Measurements from ENCODE around the gene PPP1R14C. TPM values are rescaled to one million over a fixed set of nuclear protein-coding genes. Genes with fewer than 3 reads are reported as not detected.

The PPP1R14C gene
- total RNA-seq, 2 donors from 2014 or later: 0.95 to 1.3 TPM

GRCh38 chr6:150267686-150268561 lies 125.1 kb downstream of the PPP1R14C start:
- no peak overlapping the region for H3K4me3 ChIP-seq
- no peaks in the 10 kb centered on the region for H3K27me3 ChIP-seq (replicated peaks; ENCODE audit: insufficient read depth)
- H3K27ac ChIP-seq: no peak overlapping the region
- H3K9me3 ChIP-seq: no peaks in the 10 kb centered on the region
- peaks cover 3 to 23% of the 10 kb centered on the region in 2 donors for H3K4me1 ChIP-seq (ENCODE audit: control insufficient read depth in 1 of 2, low read depth in 2 of 2)
- TF ChIP-seq CTCF (IDR thresholded peaks at IDR 0.05): no peak
- no peak for DNase-seq (ENCODE audit: low spot score)
- no peak for ATAC-seq (ENCODE audit: insufficient number of reproducible peaks, low FRiP score, low read depth)
- H3K36me3 ChIP-seq: no peaks in the 10 kb centered on the region

GRCh38 chr6:150269130-150269856 lies 126.4 kb downstream of the PPP1R14C start:
- DNase-seq (ENCODE audit: low spot score): no peak
- H3K27me3 ChIP-seq (replicated peaks; ENCODE audit: insufficient read depth): no peaks in the 10 kb centered on the region
- H3K4me1 ChIP-seq (ENCODE audit: control insufficient read depth in 1 of 2, low read depth in 2 of 2): peaks cover 3 to 23% of the 10 kb centered on the region in 2 donors
- no peak for ATAC-seq (ENCODE audit: insufficient number of reproducible peaks, low FRiP score, low read depth)
- TF ChIP-seq CTCF (IDR thresholded peaks at IDR 0.05): no peak
- no peak overlapping the region for H3K27ac ChIP-seq
- no peaks in the 10 kb centered on the region for H3K9me3 ChIP-seq
- no peaks in the 10 kb centered on the region for H3K36me3 ChIP-seq
- no peak overlapping the region for H3K4me3 ChIP-seq

- ATAC-seq (ENCODE audit: insufficient number of reproducible peaks, low FRiP score, low read depth) (no peak), DNase-seq (ENCODE audit: low spot score) (no peak)
- Histone ChIP-seq H3K4me3 (no peak overlapping the region), H3K36me3 (no peaks in the 10 kb centered on the region), H3K9me3 (no peaks in the 10 kb centered on the region), H3K27ac (no peak overlapping the region), H3K4me1 (ENCODE audit: control insufficient read depth in 1 of 2, low read depth in 2 of 2) (peaks cover 3 to 23% of the 10 kb centered on the region in 2 donors), H3K27me3 (replicated peaks; ENCODE audit: insufficient read depth) (no peaks in the 10 kb centered on the region)
- no peak for TF ChIP-seq CTCF (IDR thresholded peaks at IDR 0.05)
Observed at GRCh38 chr6:150269857-150270223, 127.0 kb downstream of the PPP1R14C start.

GRCh38 chr6:150270330-150271052 lies 127.6 kb downstream of the PPP1R14C start:
- Histone ChIP-seq H3K27ac (no peak overlapping the region), H3K36me3 (no peaks in the 10 kb centered on the region), H3K27me3 (replicated peaks; ENCODE audit: insufficient read depth) (no peaks in the 10 kb centered on the region), H3K4me3 (no peak overlapping the region), H3K4me1 (ENCODE audit: control insufficient read depth in 1 of 2, low read depth in 2 of 2) (peaks cover 3 to 23% of the 10 kb centered on the region in 2 donors), H3K9me3 (no peaks in the 10 kb centered on the region)
- no peak for TF ChIP-seq CTCF (IDR thresholded peaks at IDR 0.05)
- DNase-seq (ENCODE audit: low spot score): no peak
- no peak for ATAC-seq (ENCODE audit: insufficient number of reproducible peaks, low FRiP score, low read depth)

GRCh38 chr6:150271172-150271500 lies 128.3 kb downstream of the PPP1R14C start:
- H3K27me3 ChIP-seq (replicated peaks; ENCODE audit: insufficient read depth): no peaks in the 10 kb centered on the region
- H3K4me1 ChIP-seq (ENCODE audit: control insufficient read depth in 1 of 2, low read depth in 2 of 2): peaks cover 3 to 23% of the 10 kb centered on the region in 2 donors
- no peak for DNase-seq (ENCODE audit: low spot score)
- H3K4me3 ChIP-seq: no peak overlapping the region
- TF ChIP-seq CTCF (IDR thresholded peaks at IDR 0.05): no peak
- no peak overlapping the region for H3K27ac ChIP-seq
- H3K36me3 ChIP-seq: no peaks in the 10 kb centered on the region
- H3K9me3 ChIP-seq: no peaks in the 10 kb centered on the region
- no peak for ATAC-seq (ENCODE audit: insufficient number of reproducible peaks, low FRiP score, low read depth)

Measured in thoracic aorta (tissue), 2 donors.